ENCODE results near the gene GFI1B.

GFI1B gene

DNA sequence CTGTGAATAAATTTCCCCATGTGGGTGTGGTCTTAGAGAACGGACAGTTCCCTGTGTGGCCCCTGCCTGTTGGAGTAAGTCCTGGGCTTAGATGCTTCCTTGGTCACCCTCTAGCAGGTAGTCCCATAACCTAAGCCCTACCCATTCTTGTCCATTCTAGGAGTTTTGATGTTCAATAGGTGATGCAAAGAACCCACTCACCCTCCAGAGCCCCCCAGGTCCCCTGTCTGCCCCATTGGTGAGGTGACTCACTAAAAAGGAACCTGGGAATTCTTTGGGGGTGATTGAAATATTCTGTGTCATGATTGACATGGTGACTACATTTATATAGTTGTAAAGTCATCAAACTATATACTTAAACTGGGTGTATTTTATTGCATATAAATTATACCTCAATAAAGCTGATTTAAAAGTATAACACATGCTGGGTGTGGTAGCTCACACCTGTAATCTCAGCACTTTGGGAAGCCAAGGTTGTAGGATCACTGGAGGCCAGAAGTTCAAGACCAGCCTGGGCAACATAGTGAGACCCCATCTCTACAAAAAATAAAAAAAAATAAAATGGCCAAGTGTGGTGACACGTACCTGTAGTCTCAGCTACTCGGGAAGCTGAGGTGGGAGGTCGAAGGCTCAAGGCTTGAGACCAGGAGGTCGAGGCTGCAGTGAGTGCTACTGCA lies 31.6 kb downstream of the GFI1B start:
- DNase-seq (ENCODE audit: low read depth in 2 of 2), result no peak

- DNase-seq (ENCODE audit: low read depth in 2 of 2), result no peak
Measured at GRCh38 chr9:133014696-133015095, 36.2 kb downstream of the GFI1B start.

DNA sequence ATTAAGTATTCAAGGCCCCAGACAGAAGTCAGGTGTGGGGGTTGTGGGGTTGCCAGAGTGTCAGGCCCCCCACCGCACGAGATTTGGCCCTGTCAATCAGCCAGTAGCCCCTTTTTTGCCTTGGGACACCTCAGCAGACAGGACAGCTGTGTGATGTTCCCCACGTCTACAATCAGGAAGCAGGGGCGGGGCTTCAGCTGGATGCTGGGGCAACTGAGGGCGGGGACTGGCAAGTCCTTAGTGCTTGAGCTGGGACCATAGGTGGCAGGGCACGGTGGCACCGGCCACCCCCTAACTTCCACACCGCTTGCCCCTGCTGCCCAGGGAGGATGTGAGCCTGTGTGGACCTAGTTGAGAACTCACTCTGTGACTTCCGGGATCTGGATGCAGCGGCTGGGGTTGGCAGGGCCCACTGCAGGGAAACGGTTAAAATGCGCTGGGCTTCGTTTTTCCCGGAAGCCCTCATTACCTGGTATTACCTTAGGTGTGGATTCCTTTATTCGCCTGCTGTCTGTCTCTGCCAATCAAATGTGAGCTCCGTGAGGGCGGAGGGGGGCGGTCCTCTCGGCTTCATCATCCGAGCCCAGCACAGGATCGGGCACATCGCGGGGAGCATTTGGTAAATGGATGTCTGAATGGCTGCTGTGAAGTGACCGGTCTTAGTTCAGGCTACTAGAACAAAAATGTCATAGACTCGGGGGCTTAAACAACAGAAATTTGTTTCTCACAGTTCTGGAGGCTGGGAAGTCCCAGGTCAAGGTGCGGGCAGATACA lies 44.8 kb downstream of the GFI1B start:
- DNase-seq (ENCODE audit: low read depth in 2 of 2), result no peak

DNA sequence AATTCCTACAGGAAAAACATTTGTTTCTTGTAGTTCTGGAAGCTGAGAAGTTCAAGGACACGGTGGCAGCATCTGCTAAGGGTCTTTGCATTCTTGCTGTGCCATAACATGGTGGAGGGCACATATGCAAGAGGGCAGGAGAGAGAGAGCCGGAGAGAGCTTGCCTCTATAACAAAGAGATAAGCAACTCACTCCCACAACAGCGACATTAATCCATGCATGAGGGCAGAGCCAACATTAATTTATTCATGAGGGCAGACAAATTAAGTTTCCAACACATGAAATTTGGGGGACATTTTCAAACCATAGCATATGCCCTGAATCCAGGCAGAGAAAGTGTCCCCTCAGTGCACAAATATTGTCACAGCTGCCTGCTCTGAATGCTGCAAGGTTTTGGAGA lies 47.9 kb downstream of the GFI1B start:
- DNase-seq (ENCODE audit: low read depth in 2 of 2), result no peak

DNA sequence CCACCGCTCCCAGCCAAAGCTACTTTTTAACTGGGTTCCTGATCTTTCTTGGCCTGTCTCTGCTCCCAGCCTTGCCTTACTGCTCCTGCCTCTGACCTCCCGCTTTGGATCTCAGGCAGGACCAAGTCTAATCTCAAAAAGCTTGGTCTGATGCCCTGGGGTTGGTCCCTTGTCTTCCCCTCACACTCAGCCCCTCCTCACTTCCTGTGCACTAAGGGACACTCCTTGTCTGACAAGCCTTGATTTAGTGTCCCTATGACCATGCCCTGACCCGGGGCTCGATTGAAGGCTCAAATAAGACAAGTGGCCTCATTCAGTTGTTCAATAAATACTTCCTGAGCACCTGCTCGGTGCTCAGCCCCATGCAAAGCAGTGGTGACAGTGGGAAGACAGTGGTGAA lies 48.6 kb downstream of the GFI1B start:
- DNase-seq (ENCODE audit: low read depth in 2 of 2), result no peak

DNA sequence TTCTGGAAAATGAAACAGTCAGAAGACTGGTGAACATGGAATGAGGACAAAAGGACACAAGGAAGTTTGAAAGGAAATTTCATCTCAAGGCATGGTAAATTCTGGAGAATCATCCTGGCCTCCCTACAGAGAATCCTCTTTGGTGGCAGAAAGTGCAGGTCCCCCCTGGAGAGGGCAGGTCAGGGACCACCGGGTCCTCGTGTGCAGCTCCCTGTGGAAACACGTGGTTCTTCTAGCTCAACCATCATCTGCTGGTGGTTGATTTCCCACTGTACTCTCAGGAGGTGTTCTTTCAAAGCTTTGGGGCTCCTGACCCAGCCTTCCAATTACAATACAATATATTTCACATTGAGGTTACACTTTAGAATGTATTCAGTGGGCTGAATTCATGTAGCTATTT lies 49.7 kb downstream of the GFI1B start:
- DNase-seq (ENCODE audit: low read depth in 2 of 2), result no peak

DNA sequence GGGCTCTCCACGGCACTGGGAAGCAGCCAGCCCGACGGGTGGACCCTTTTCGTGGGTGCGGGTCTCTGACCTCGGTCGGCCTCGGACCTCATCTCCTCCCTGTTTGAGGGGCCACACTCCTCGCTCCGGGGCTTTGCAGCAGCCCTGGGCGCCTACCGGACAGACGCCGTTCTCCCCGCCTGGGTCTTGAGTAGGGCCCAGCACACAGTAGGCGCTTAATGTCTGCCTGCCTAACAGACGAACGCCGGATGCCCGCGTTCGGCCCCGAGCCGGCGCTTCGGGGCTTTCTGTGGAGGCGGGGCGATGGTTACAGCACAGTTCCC lies 51.5 kb downstream of the GFI1B start:
- DNase-seq (ENCODE audit: low read depth in 2 of 2), result no peak

GRCh38 chr9:133030317-133031129 lies 52.0 kb downstream of the GFI1B start, which contains the start of gene GTF3C5:
Gene GTF3C5 (plus strand): TSS chr9:133030997. CDS start chr9:133031012, 15 bp downstream.
- DNase-seq (ENCODE audit: low read depth in 2 of 2), result peak; percentile 87 to 89

DNA sequence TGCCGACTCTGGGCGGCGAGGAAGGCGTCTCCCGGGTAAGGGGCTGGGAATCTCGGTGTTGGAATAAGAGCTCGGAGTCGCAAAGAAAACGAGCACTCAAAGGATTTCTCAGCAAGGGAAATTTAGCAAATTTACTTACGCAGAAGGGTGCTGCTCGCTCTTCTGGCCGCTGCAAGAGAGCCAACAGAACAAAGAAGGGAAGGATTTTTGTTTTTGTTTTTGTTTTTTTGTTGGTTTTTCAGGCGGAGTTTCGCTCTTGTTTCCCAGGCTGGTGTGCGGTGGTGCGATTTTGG lies 52.6 kb downstream of the GFI1B start:
- no peak for DNase-seq (ENCODE audit: low read depth in 2 of 2)

GRCh38 chr9:133031496-133031911 lies 53.0 kb downstream of the GFI1B start:
- no peak for DNase-seq (ENCODE audit: low read depth in 2 of 2)

DNA sequence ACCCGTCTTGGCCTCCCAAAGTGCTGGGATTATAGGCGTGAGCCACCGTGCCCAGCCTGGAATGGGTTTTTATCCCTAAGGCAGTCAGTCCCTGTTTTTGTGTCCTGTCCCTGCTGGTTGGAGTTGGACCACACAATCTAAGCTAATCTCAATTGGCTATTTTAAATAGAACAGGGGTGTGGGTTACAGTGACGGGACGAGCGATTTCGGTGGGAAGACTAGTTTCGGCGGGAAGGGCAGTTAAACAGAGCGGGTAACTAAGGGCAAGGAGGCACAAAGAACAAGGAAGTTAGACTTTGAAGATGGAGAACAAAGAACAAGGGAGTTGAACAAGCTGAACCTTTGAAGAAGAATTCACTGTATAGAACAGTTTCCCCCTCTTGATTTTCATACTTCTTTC lies 53.7 kb downstream of the GFI1B start:
- no peak for DNase-seq (ENCODE audit: low read depth in 2 of 2)

- no peak for DNase-seq (ENCODE audit: low read depth in 2 of 2)
Measured at GRCh38 chr9:133035669-133036068, 57.2 kb downstream of the GFI1B start.

GRCh38 chr9:133037775-133038515 lies 59.5 kb downstream of the GFI1B start:
- no peak for DNase-seq (ENCODE audit: low read depth in 2 of 2)

DNA sequence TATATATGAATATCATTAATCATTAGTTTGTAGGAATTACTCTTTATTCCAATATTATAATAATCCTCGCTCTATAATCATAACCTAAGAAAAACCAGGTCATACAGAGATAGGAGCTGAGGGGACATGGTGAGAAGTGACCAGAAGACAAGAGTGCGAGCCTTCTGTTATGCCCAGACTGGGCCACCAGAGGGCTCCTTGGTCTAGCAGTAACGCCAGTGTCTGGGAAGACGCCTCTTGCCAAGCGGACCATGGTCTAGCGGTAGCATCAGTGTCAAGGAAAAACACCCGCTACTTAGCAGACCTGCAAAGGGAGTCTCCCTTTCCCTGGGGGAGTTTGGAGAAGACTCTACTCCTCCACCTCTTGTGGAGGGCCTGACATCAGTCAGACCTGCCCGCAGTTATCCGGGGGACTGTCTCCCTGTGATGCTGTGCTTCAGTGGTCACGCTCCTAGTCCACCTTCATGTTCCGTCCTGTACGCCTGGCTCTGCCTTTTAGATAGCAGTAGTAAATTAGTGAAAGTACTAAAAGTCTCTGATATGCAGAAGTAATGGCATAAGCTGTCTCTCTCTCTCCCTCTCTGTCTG lies 62.5 kb downstream of the GFI1B start:
- DNase-seq (ENCODE audit: low read depth in 2 of 2), result peak; percentile 9
